ENCODE data around the gene TTPAL. TPM values are rescaled to one million over a fixed set of nuclear protein-coding genes. Genes with fewer than 3 reads are reported as not detected.

The TTPAL gene
- total and polyA plus RNA-seq, 4 donors, result 11.6 to 39.7 (median 17.6) TPM

- Histone ChIP-seq H3K4me1 (ENCODE audit: control insufficient read depth in 4 of 4, insufficient read depth in 4 of 4, low read length in 3 of 4) (peaks cover 0 to 25% (median 20%) of the 10 kb centered on the region in 4 donors), H3K27me3 (ENCODE audit: control insufficient read depth in 4 of 4, insufficient read depth in 4 of 4, low read length in 3 of 4) (no peaks in the 10 kb centered on the region), H3K9ac (ENCODE audit: low read depth in 1 of 2, low read length in 2 of 2) (no peak overlapping the region), H3K36me3 (ENCODE audit: control insufficient read depth in 4 of 4, insufficient read depth in 3 of 4, low read depth in 1 of 4, low read length in 3 of 4) (peaks cover 10 to 52% (median 42%) of the 10 kb centered on the region in 4 donors), H3K4me3 (ENCODE audit: low read depth in 1 of 3, low read length in 3 of 3) (no peak overlapping the region), H3K27ac (ENCODE audit: low read depth in 1 of 2, low read length in 2 of 2) (no peak overlapping the region), H3K9me3 (ENCODE audit: control insufficient read depth in 4 of 4, low read length in 3 of 4) (no peaks in the 10 kb centered on the region)
- WGBS, result 70% methylated on average over 2 of the region's 2 CpGs
- no peak for TF ChIP-seq GABPA (IDR thresholded peaks at IDR 0.05 in 1 of 2, conservative IDR thresholded peaks at IDR 0.05 in 1 of 2)
- DNase-seq (ENCODE audit: low spot score), result no peak
These were observed 10.1 kb downstream of the TTPAL start for GRCh38 chr20:44485830-44486198.

GRCh38 chr20:44488551-44488950 lies 12.9 kb downstream of the TTPAL start:
- no peaks in the 10 kb centered on the region for H3K27me3 ChIP-seq (ENCODE audit: control insufficient read depth in 4 of 4, insufficient read depth in 4 of 4, low read length in 3 of 4)
- H3K27ac ChIP-seq (ENCODE audit: low read depth in 1 of 2, low read length in 2 of 2), result no peak overlapping the region
- peaks cover 13 to 67% (median 53%) of the 10 kb centered on the region in 4 donors for H3K36me3 ChIP-seq (ENCODE audit: control insufficient read depth in 4 of 4, insufficient read depth in 3 of 4, low read depth in 1 of 4, low read length in 3 of 4)
- no peak overlapping the region for H3K9ac ChIP-seq (ENCODE audit: low read depth in 1 of 2, low read length in 2 of 2)
- no peak for TF ChIP-seq ZBTB33 (IDR thresholded peaks at IDR 0.05)
- TF ChIP-seq SP1 (IDR thresholded peaks at IDR 0.05), result no peak
- no peak for TF ChIP-seq FOXA1 (IDR thresholded peaks at IDR 0.05)
- no peak for TF ChIP-seq ATF3 (IDR thresholded peaks at IDR 0.05)
- no peak for TF ChIP-seq RXRA (IDR thresholded peaks at IDR 0.05)
- no peak for TF ChIP-seq MAX (IDR thresholded peaks at IDR 0.05)
- TF ChIP-seq EGR1 (IDR thresholded peaks at IDR 0.05; ENCODE audit: low read depth in 2 of 2), result no peak
- TF ChIP-seq JUND (IDR thresholded peaks at IDR 0.05), result no peak
- no peak for TF ChIP-seq REST (IDR thresholded peaks at IDR 0.05)
- no peak for TF ChIP-seq FOXA2 (IDR thresholded peaks at IDR 0.05)
- TF ChIP-seq HNF4A (conservative IDR thresholded peaks at IDR 0.05), result no peak
- TF ChIP-seq NR2F2 (IDR thresholded peaks at IDR 0.05), result no peak
- H3K4me1 ChIP-seq (ENCODE audit: control insufficient read depth in 4 of 4, insufficient read depth in 4 of 4, low read length in 3 of 4), result peaks cover 0 to 5% (median 3%) of the 10 kb centered on the region in 4 donors
- no peaks in the 10 kb centered on the region for H3K9me3 ChIP-seq (ENCODE audit: control insufficient read depth in 4 of 4, low read length in 3 of 4)
- H3K4me3 ChIP-seq (ENCODE audit: low read depth in 1 of 3, low read length in 3 of 3), result no peak overlapping the region
- DNase-seq (ENCODE audit: low spot score), result no peak
- 95% methylated on average over 5 of the region's 5 CpGs for WGBS

- Histone ChIP-seq H3K9ac (ENCODE audit: low read depth in 1 of 2, low read length in 2 of 2) (no peak overlapping the region), H3K4me3 (ENCODE audit: low read depth in 1 of 3, low read length in 3 of 3) (no peak overlapping the region), H3K27me3 (ENCODE audit: control insufficient read depth in 4 of 4, insufficient read depth in 4 of 4, low read length in 3 of 4) (no peaks in the 10 kb centered on the region), H3K27ac (ENCODE audit: low read depth in 1 of 2, low read length in 2 of 2) (no peak overlapping the region), H3K36me3 (ENCODE audit: control insufficient read depth in 4 of 4, insufficient read depth in 3 of 4, low read depth in 1 of 4, low read length in 3 of 4) (peaks cover 13 to 67% (median 55%) of the 10 kb centered on the region in 4 donors), H3K4me1 (ENCODE audit: control insufficient read depth in 4 of 4, insufficient read depth in 4 of 4, low read length in 3 of 4) (peaks cover 0 to 5% (median 3%) of the 10 kb centered on the region in 4 donors), H3K9me3 (ENCODE audit: control insufficient read depth in 4 of 4, low read length in 3 of 4) (no peaks in the 10 kb centered on the region)
- DNase-seq (ENCODE audit: low spot score), result no peak
- 91% methylated on average over 9 of the region's 9 CpGs for WGBS
- TF ChIP-seq HNF4G (IDR thresholded peaks at IDR 0.05) (no peak), EGR1 (IDR thresholded peaks at IDR 0.05; ENCODE audit: low read depth in 2 of 2) (no peak), RXRA (IDR thresholded peaks at IDR 0.05) (no peak), HNF4A (conservative IDR thresholded peaks at IDR 0.05) (no peak), FOXA2 (IDR thresholded peaks at IDR 0.05) (no peak), GABPA (IDR thresholded peaks at IDR 0.05 in 1 of 2, conservative IDR thresholded peaks at IDR 0.05 in 1 of 2) (no peak), FOXA1 (IDR thresholded peaks at IDR 0.05) (no peak), CTCF (IDR thresholded peaks at IDR 0.05; ENCODE audit: low read depth, low read length, missing input control) (no peak), RAD21 (IDR thresholded peaks at IDR 0.05) (no peak), SP1 (IDR thresholded peaks at IDR 0.05) (no peak), JUND (IDR thresholded peaks at IDR 0.05) (no peak), REST (IDR thresholded peaks at IDR 0.05) (no peak)
These were observed 13.5 kb downstream of the TTPAL start for GRCh38 chr20:44489223-44489622.
